HepG2 (cell line): ENCODE measurements around the gene ANKUB1. TPM values are rescaled to one million over a fixed set of nuclear protein-coding genes. Genes with fewer than 3 reads are reported as not detected.

ENCODE experiments used
- EED ChIP-seq: sonication (generic); formaldehyde crosslinking; IDR thresholded peaks from 2 replicates; pipeline ENCODE4 v1.5.0; 2020; ENCODE audit warnings: mild to moderate bottlenecking, missing genetic modification reagents
- PTBP1 ChIP-seq: fragments of 200-400 bp; formaldehyde crosslinking; IDR thresholded peaks from 2 replicates; pipeline ENCODE4 v1.6.1; 2018; ENCODE audit warnings: low read length, low read depth; ENCODE audit not compliant: poor library complexity, severe bottlenecking
- ZNF317 ChIP-seq: sonication (generic); formaldehyde crosslinking; IDR thresholded peaks from 2 replicates; pipeline ENCODE4 v1.5.0; 2020; ENCODE audit warnings: mild to moderate bottlenecking, missing genetic modification reagents
- polyA plus RNA-seq, 8 experiments: library from polyadenylated mRNA; depleted of rRNA in 3 of 8; stranded (reverse) in 7 of 8; unstranded in 1 of 8; fragments of >200 nt; fragmentation: Illumina TruSeq in 4 of 8; extraction: Trizol in 4 of 8; gene quantifications; 2 replicates each; pipeline versions ENCODE4 v1.2.1 to v1.2.3, GENCODE V29; 2011 to 2016; ENCODE audit warnings: low read depth in 4 of 8, missing spikeins in 1 of 8, mixed read lengths in 1 of 8; ENCODE audit not compliant: insufficient read depth in 1 of 8
- total RNA-seq, 5 experiments: library from RNA; depleted of rRNA; stranded (reverse); fragments of >200 nt; fragmentation: Illumina TruSeq; extraction: Trizol; gene quantifications; 2 replicates each; pipeline ENCODE4 v1.2.3, GENCODE V29; 2016; ENCODE audit warnings: low read depth in 1 of 5
- TF ChIP-seq, protein P1 (sequence below), 2 experiments: IDR thresholded peaks; 2 replicates each; pipeline ENCODE4 v1.6.1; 2011 to 2012; ENCODE audit warnings: low read length in 2 of 2, borderline replicate concordance in 1 of 2, low read depth in 1 of 2, mild to moderate bottlenecking in 1 of 2, moderate library complexity in 1 of 2
- TF ChIP-seq, protein P2 (sequence below): sonication (generic); formaldehyde crosslinking; IDR thresholded peaks from 2 replicates; pipeline ENCODE4 v1.5.0; 2020; ENCODE audit warnings: mild to moderate bottlenecking, missing genetic modification reagents, borderline replicate concordance
- TF ChIP-seq, protein P3 (sequence below): sonication (generic); formaldehyde crosslinking; IDR thresholded peaks from 2 replicates; pipeline ENCODE4 v1.4.0; 2020; ENCODE audit warnings: mild to moderate bottlenecking, missing genetic modification reagents
- TF ChIP-seq, protein P4 (sequence below): sonication (generic); formaldehyde crosslinking; conservative IDR thresholded peaks from 2 replicates; pipeline ENCODE4 v1.4.0; 2020; ENCODE audit warnings: missing genetic modification reagents
- TF ChIP-seq, protein P5 (sequence below): sonication (generic); formaldehyde crosslinking; IDR thresholded peaks from 2 replicates; pipeline ENCODE4 v1.5.0; 2020; ENCODE audit warnings: mild to moderate bottlenecking, missing genetic modification reagents
- TF ChIP-seq, protein P6 (sequence below): sonication (generic); formaldehyde crosslinking; IDR thresholded peaks from 2 replicates; pipeline ENCODE4 v1.8.0; 2022; ENCODE audit warnings: missing genetic modification reagents, mild to moderate bottlenecking, moderate library complexity, borderline replicate concordance

ANKUB1 gene
- total and polyA plus RNA-seq, 2 of the 13 experiments (the other 11 are each of a cell fraction or from before 2014, with no cell fraction given), result not detected

DNA sequence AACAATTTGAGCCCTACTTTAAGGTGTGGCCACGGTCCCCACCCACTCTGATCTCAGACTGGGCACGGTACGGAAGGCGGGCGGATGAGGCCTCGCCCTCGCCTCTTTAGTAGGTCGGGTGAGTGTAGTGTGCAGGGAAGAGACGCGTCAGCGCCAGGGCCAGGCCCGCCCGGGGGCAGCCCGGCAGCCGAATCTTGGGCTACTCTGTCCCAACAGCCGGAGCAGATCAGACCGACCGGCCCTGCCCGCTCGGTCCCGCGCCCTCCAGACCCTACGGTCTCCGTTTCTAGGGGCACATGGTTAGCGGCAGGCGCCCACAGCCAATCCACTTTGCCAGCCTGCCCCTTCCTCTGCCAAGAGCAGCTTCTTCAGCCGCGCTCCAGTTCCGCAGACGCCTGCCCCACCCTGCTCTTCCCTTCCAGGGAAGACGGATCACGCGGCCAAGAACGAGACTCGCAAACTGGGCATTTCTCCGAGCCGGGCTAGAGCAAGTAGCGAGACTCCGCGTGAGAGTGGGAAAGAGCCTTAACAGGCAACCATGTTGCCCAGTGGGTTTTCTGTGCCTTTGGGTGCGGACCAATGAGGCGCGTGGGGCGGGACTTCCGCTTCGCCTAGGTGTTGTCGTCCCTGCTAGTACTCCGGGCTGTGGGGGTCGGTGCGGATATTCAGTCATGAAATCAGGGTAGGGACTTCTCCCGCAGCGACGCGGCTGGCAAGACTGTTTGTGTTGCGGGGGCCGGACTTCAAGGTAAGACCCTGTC lies 20.4 kb upstream of the ANKUB1 start, which contains the start of gene RNF13 (continued):
- TF ChIP-seq, protein P1, sequence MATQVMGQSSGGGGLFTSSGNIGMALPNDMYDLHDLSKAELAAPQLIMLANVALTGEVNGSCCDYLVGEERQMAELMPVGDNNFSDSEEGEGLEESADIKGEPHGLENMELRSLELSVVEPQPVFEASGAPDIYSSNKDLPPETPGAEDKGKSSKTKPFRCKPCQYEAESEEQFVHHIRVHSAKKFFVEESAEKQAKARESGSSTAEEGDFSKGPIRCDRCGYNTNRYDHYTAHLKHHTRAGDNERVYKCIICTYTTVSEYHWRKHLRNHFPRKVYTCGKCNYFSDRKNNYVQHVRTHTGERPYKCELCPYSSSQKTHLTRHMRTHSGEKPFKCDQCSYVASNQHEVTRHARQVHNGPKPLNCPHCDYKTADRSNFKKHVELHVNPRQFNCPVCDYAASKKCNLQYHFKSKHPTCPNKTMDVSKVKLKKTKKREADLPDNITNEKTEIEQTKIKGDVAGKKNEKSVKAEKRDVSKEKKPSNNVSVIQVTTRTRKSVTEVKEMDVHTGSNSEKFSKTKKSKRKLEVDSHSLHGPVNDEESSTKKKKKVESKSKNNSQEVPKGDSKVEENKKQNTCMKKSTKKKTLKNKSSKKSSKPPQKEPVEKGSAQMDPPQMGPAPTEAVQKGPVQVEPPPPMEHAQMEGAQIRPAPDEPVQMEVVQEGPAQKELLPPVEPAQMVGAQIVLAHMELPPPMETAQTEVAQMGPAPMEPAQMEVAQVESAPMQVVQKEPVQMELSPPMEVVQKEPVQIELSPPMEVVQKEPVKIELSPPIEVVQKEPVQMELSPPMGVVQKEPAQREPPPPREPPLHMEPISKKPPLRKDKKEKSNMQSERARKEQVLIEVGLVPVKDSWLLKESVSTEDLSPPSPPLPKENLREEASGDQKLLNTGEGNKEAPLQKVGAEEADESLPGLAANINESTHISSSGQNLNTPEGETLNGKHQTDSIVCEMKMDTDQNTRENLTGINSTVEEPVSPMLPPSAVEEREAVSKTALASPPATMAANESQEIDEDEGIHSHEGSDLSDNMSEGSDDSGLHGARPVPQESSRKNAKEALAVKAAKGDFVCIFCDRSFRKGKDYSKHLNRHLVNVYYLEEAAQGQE (IDR thresholded peaks at IDR 0.05; ENCODE audit: borderline replicate concordance in 1 of 2, low read depth in 1 of 2, low read length in 2 of 2), result peak in 1 of 2 experiments; percentile 35; a peak in 1 of 4 replicates
- no peak for TF ChIP-seq PTBP1
- TF ChIP-seq, protein P2, sequence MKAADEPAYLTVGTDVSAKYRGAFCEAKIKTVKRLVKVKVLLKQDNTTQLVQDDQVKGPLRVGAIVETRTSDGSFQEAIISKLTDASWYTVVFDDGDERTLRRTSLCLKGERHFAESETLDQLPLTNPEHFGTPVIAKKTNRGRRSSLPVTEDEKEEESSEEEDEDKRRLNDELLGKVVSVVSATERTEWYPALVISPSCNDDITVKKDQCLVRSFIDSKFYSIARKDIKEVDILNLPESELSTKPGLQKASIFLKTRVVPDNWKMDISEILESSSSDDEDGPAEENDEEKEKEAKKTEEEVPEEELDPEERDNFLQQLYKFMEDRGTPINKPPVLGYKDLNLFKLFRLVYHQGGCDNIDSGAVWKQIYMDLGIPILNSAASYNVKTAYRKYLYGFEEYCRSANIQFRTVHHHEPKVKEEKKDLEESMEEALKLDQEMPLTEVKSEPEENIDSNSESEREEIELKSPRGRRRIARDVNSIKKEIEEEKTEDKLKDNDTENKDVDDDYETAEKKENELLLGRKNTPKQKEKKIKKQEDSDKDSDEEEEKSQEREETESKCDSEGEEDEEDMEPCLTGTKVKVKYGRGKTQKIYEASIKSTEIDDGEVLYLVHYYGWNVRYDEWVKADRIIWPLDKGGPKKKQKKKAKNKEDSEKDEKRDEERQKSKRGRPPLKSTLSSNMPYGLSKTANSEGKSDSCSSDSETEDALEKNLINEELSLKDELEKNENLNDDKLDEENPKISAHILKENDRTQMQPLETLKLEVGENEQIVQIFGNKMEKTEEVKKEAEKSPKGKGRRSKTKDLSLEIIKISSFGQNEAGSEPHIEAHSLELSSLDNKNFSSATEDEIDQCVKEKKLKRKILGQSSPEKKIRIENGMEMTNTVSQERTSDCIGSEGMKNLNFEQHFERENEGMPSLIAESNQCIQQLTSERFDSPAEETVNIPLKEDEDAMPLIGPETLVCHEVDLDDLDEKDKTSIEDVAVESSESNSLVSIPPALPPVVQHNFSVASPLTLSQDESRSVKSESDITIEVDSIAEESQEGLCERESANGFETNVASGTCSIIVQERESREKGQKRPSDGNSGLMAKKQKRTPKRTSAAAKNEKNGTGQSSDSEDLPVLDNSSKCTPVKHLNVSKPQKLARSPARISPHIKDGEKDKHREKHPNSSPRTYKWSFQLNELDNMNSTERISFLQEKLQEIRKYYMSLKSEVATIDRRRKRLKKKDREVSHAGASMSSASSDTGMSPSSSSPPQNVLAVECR (CRISPR knock-in tag), result peak; percentile 72; the same call in 1 of the 2 replicates
- TF ChIP-seq, protein P3, sequence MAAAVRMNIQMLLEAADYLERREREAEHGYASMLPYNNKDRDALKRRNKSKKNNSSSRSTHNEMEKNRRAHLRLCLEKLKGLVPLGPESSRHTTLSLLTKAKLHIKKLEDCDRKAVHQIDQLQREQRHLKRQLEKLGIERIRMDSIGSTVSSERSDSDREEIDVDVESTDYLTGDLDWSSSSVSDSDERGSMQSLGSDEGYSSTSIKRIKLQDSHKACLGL (CRISPR knock-in tag), result peak; percentile 69
- TF ChIP-seq ZNF317 (CRISPR knock-in tag), result peak; percentile 62; the same call in 1 of the 2 replicates
- TF ChIP-seq, protein P4, sequence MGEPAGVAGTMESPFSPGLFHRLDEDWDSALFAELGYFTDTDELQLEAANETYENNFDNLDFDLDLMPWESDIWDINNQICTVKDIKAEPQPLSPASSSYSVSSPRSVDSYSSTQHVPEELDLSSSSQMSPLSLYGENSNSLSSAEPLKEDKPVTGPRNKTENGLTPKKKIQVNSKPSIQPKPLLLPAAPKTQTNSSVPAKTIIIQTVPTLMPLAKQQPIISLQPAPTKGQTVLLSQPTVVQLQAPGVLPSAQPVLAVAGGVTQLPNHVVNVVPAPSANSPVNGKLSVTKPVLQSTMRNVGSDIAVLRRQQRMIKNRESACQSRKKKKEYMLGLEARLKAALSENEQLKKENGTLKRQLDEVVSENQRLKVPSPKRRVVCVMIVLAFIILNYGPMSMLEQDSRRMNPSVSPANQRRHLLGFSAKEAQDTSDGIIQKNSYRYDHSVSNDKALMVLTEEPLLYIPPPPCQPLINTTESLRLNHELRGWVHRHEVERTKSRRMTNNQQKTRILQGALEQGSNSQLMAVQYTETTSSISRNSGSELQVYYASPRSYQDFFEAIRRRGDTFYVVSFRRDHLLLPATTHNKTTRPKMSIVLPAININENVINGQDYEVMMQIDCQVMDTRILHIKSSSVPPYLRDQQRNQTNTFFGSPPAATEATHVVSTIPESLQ, result no peak; the same call in 1 of the 2 replicates
- TF ChIP-seq, protein P5, sequence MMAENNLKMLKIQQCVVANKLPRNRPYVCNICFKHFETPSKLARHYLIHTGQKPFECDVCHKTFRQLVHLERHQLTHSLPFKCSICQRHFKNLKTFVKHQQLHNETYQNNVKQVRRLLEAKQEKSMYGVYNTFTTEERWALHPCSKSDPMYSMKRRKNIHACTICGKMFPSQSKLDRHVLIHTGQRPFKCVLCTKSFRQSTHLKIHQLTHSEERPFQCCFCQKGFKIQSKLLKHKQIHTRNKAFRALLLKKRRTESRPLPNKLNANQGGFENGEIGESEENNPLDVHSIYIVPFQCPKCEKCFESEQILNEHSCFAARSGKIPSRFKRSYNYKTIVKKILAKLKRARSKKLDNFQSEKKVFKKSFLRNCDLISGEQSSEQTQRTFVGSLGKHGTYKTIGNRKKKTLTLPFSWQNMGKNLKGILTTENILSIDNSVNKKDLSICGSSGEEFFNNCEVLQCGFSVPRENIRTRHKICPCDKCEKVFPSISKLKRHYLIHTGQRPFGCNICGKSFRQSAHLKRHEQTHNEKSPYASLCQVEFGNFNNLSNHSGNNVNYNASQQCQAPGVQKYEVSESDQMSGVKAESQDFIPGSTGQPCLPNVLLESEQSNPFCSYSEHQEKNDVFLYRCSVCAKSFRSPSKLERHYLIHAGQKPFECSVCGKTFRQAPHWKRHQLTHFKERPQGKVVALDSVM (CRISPR knock-in tag), result no peak
- peak; percentile 95 for TF ChIP-seq EED (CRISPR knock-in tag)
- TF ChIP-seq, protein P6, sequence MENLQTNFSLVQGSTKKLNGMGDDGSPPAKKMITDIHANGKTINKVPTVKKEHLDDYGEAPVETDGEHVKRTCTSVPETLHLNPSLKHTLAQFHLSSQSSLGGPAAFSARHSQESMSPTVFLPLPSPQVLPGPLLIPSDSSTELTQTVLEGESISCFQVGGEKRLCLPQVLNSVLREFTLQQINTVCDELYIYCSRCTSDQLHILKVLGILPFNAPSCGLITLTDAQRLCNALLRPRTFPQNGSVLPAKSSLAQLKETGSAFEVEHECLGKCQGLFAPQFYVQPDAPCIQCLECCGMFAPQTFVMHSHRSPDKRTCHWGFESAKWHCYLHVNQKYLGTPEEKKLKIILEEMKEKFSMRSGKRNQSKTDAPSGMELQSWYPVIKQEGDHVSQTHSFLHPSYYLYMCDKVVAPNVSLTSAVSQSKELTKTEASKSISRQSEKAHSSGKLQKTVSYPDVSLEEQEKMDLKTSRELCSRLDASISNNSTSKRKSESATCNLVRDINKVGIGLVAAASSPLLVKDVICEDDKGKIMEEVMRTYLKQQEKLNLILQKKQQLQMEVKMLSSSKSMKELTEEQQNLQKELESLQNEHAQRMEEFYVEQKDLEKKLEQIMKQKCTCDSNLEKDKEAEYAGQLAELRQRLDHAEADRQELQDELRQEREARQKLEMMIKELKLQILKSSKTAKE (CRISPR knock-in tag), result no peak
